Embryonic facial prominence (tissue), 1 donor: ENCODE measurements around the gene IFNA6.

Source experiments
- DNase-seq: peaks from one replicate; pipeline ENCODE4 v3.0.0-alpha.2; 2016; ENCODE audit errors: extremely low spot score

The IFNA6 gene

GRCh38 chr9:21331676-21332402 is 18.8 kb downstream of the IFNA6 start:
- no peak for DNase-seq

DNA sequence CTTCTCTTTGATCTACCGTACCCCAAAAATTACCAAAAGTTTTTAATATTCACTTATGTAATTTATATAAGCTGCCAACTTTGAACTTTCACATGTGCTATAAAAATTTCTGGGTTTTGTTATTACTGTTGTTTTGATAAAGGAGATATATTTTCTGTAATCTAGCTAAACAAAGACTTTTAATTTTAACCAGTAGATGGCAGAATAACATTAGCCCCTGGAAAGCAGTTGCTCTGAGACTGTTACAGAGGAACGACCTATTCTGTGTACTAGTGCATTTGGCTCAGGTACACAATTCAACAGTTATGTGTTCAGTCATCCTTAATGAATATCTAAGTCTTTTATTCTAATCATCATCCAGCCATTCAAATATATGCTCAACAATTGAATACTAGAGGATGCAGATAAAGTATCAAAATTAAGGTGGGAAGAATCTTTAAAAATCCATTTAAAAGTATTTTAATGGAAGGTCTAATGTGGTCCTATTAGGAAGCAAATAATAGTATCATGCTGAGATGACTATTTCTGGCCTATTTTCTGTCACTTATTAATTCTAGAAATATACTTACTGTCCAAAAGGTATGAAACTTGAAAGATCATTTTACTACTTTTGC is 24.1 kb downstream of the IFNA6 start:
- peak; percentile 6 for DNase-seq

DNA sequence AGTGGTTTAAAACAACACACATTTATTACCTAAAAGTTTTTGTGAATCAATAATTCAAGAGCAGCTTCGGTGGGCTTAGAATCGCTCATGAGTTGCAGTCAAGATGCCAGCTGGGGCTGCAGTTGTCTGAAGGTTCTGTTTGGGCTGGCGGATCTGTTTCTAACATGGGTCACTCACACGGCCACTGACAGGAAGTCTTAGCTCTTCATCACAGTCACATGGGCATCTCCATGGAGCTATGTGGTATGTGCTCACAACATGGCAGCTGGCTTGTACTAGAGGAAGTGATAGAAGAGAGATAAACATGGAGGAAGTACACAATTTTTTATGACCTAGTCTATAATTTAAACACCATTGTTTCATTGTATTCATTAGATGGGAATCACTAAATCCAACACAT is 26.6 kb downstream of the IFNA6 start:
- DNase-seq, result no peak

DNA sequence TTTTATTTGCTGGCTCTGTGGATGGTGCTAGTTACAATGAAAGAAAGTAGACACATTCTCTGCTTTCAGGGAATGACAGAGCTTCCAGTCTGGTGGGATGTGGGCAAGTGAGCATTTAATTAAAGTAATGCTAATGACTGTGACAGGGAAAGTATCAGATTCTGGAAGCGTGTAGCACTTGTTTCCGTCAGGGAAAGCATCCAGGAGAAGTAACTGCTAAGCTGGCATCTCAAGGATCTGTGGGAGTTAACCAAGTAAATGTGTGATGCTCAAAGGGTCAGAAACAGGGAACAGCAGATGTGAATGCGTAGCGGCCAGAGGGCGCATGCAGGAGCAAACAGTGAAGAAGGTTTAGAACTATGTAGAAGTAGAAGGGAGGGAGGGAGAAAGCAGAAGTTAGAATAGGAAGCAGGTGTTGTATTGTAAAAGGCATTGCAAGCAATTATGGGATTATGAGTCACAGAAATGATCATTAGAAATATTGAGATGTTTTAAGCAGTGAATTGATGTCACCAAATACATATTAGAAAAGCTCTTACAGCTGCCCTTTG is 27.7 kb downstream of the IFNA6 start:
- no peak for DNase-seq

DNA sequence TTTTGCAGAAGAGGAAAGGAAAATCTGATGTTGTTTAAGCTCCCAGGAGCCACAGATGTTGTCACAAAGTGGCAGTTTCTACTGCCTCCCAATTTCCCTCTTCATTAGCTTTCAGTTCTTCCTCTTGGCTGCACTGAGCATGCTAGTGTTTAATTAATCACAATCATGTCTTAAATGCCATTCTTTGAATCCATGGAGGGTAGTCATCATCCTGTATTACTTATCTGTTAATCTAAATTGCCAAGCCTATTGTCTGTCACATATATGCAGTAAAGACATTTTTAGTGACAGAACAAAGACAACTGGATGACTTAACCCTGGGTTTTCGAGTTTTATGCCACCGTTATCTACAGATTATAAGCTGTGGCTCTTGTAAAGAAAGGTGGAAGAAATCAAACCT is 30.2 kb downstream of the IFNA6 start:
- no peak for DNase-seq

- DNase-seq, result no peak
Observed at GRCh38 chr9:21317956-21318923, 32.4 kb downstream of the IFNA6 start.

GRCh38 chr9:21316860-21317259 is 33.8 kb downstream of the IFNA6 start:
- DNase-seq, result no peak

- DNase-seq, result no peak
Observed at GRCh38 chr9:21316032-21316842, 34.5 kb downstream of the IFNA6 start.

GRCh38 chr9:21314152-21314551 is 36.5 kb downstream of the IFNA6 start:
- no peak for DNase-seq

GRCh38 chr9:21311889-21312288 is 38.8 kb downstream of the IFNA6 start:
- DNase-seq, result no peak

DNA sequence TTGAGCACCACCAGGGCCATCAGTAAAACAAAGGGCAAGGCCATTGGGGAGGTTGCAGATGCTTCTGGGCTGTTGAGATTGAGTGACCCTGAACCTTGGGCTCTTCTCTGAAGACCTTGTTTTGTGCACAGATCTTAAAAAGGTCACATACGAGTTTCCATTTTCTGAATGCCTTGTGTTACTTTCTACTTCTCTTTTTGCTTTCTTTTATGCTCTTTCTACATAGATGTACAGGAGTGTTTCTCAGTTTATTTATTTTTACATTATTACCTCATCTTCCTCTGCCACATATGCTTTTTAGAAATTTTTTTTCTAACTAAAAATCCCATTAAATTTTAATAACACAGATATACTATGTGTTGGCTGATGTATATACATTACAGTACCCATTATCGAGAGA is 45.5 kb downstream of the IFNA6 start, which contains the start of gene IFNA5:
TSS of gene IFNA5 (minus strand) at position 101 of the 400 bp plus-strand sequence. CDS start at position 44, 57 bp downstream.
- DNase-seq, result no peak
